A549 (cell line): Measurements from ENCODE around the gene RAPGEF6. TPM values are rescaled to one million over a fixed set of nuclear protein-coding genes. Genes with fewer than 3 reads are reported as not detected.

Experiments
- ATAC-seq, 2 experiments: fragments of 200-7000 bp in 1 of 2; fragments of >200 bp in 1 of 2; cut with Nextera tagmentation in 1 of 2; cut with Tn5 transposase in 1 of 2; 3 replicates each; pipeline versions ENCODE4 v1.8.0 to v1.9.1; 2018 to 2020; ENCODE audit warnings: mild to moderate bottlenecking in 1 of 2, moderate library complexity in 1 of 2
- CTCF ChIA-PET: fragments of 300-600 bp; sonication (Branson Sonifier 250); formaldehyde crosslinking; extraction: SDS; loops from one replicate; lab custom pipeline; 2021; ENCODE audit warnings: antibody characterized with exemption, inconsistent platforms; lab: Yijun Ruan, JAX
- POLR2A ChIA-PET: fragments of 350-600 bp; formaldehyde crosslinking; extraction: SDS; loops from one replicate; lab custom pipeline; 2021; ENCODE audit warnings: antibody characterized with exemption, inconsistent platforms; lab: Yijun Ruan, JAX
- DNase-seq, 2 experiments: peaks; one replicate each; pipeline versions ENCODE4 v3.0.0 to v3.0.0-alpha.2; 2011 to 2016; ENCODE audit warnings: low read depth in 1 of 2, low spot score in 1 of 2
- FAIRE-seq: peaks from 2 replicates; lab custom pipeline; 2011; peaks lifted over from hg19 to GRCh38; lab: Jason Lieb, UNC
- H3K27ac ChIP-seq, 2 experiments: fragments of >200 bp; sonication (Bioruptor Twin); formaldehyde crosslinking; 3 replicates each; pipeline ENCODE4 v1.5.1; 2016 to 2017
- H3K4me1 ChIP-seq: fragments of >200 bp; sonication (Bioruptor Twin); formaldehyde crosslinking; 3 replicates; pipeline ENCODE4 v1.6.1; 2016
- H3K4me2 ChIP-seq: fragments of >200 bp; sonication (Bioruptor Twin); formaldehyde crosslinking; 3 replicates; pipeline ENCODE4 v1.6.1; 2016
- H3K4me3 ChIP-seq: fragments of >200 bp; sonication (Bioruptor Twin); formaldehyde crosslinking; 3 replicates; pipeline ENCODE4 v1.5.1; 2016
- H3K9me3 ChIP-seq: fragments of >200 bp; sonication (Bioruptor Twin); formaldehyde crosslinking; 3 replicates; pipeline ENCODE4 v1.6.1; 2016
- BHLHE40 ChIP-seq: IDR thresholded peaks from 2 replicates; pipeline ENCODE4 v1.6.1; 2012; ENCODE audit warnings: low read depth, low read length, inconsistent platforms
- CBX8 ChIP-seq: fragments of 200-600 bp; sonication (generic); IDR thresholded peaks from 2 replicates; pipeline ENCODE4 v1.6.1; 2016
- CEBPB ChIP-seq, 2 experiments: fragments of >200 bp in 1 of 2; sonication (Bioruptor Twin) in 1 of 2; formaldehyde crosslinking in 1 of 2; IDR thresholded peaks; 2 replicates each; pipeline ENCODE4 v1.6.1; 2012 to 2016
- EP300 ChIP-seq, 2 experiments: fragments of >200 bp; sonication (Bioruptor Twin); formaldehyde crosslinking; IDR thresholded peaks; 2 replicates in 1 of 2; 3 replicates in 1 of 2; pipeline ENCODE4 v1.6.1; 2016 to 2017
- FOSB ChIP-seq: fragments of 250-450 bp; sonication (Bioruptor Pico); IDR thresholded peaks from 2 replicates; pipeline ENCODE4 v1.5.0; 2020; ENCODE audit warnings: mild to moderate bottlenecking, moderate library complexity
- FOSL2 ChIP-seq, 2 experiments: fragments of 450-650 bp in 1 of 2; fragments of >200 bp in 1 of 2; sonication (Bioruptor Twin) in 1 of 2; formaldehyde crosslinking; IDR thresholded peaks; 2 replicates each; pipeline versions ENCODE4 v1.5.0 to v1.6.1; 2016 to 2020; ENCODE audit warnings: mild to moderate bottlenecking in 1 of 2, moderate library complexity in 1 of 2
- HES2 ChIP-seq: fragments of >200 bp; sonication (Bioruptor Twin); formaldehyde crosslinking; IDR thresholded peaks from 2 replicates; pipeline ENCODE4 v1.6.1; 2016
- HEYL ChIP-seq: fragments of 250-450 bp; sonication (Bioruptor Pico); IDR thresholded peaks from 2 replicates; pipeline ENCODE4 v1.8.0; 2021; ENCODE audit warnings: mild to moderate bottlenecking, moderate library complexity
- HOXA7 ChIP-seq: fragments of 250-450 bp; sonication (Bioruptor Pico); IDR thresholded peaks from 2 replicates; pipeline ENCODE4 v1.5.0; 2020; ENCODE audit warnings: mild to moderate bottlenecking, moderate library complexity
- KDM1A ChIP-seq: fragments of 200-600 bp; sonication (generic); IDR thresholded peaks from 2 replicates; pipeline ENCODE4 v1.6.1; 2016; ENCODE audit warnings: low read depth, mild to moderate bottlenecking
- MAZ ChIP-seq: fragments of 150-350 bp; IDR thresholded peaks from 2 replicates; pipeline ENCODE4 v1.6.1; 2014; ENCODE audit warnings: antibody characterized with exemption, low read depth, low read length, borderline replicate concordance
- MYC ChIP-seq: IDR thresholded peaks from 2 replicates; pipeline ENCODE4 v1.6.1; 2012; ENCODE audit warnings: mild to moderate bottlenecking, inconsistent platforms, low read length, improper control_type of control experiment, borderline replicate concordance
- NFE2L2 ChIP-seq: fragments of 150-350 bp; conservative IDR thresholded peaks from 2 replicates; pipeline ENCODE4 v1.6.1; 2014; ENCODE audit warnings: low read length
- RAD21 ChIP-seq, 2 experiments: fragments of >200 bp in 1 of 2; sonication (Bioruptor Twin) in 1 of 2; formaldehyde crosslinking in 1 of 2; IDR thresholded peaks in 1 of 2; conservative IDR thresholded peaks in 1 of 2; 2 replicates in 1 of 2; 3 replicates in 1 of 2; pipeline ENCODE4 v1.6.1; 2012 to 2018; ENCODE audit warnings: inconsistent platforms in 1 of 2
- RARB ChIP-seq: fragments of 250-450 bp; sonication (Bioruptor Pico); IDR thresholded peaks from 2 replicates; pipeline ENCODE4 v1.8.0; 2021; ENCODE audit warnings: mild to moderate bottlenecking, moderate library complexity
- RCOR1 ChIP-seq: fragments of 150-350 bp; IDR thresholded peaks from 2 replicates; pipeline ENCODE4 v1.6.1; 2014; ENCODE audit warnings: antibody characterized with exemption, low read length, low read depth
- SREBF2 ChIP-seq: fragments of 450-650 bp; IDR thresholded peaks from 2 replicates; pipeline ENCODE4 v1.6.1; 2014; ENCODE audit warnings: mild to moderate bottlenecking, moderate library complexity
- TFCP2L1 ChIP-seq: fragments of 250-450 bp; sonication (Bioruptor Pico); IDR thresholded peaks from 2 replicates; pipeline ENCODE4 v1.5.0; 2021; ENCODE audit warnings: mild to moderate bottlenecking
- TP53 ChIP-seq: fragments of 250-450 bp; sonication (Bioruptor Pico); IDR thresholded peaks from 2 replicates; pipeline ENCODE4 v1.5.0; 2021; ENCODE audit warnings: mild to moderate bottlenecking, moderate library complexity
- ZC3H11A ChIP-seq: fragments of 450-650 bp; IDR thresholded peaks from 2 replicates; pipeline ENCODE4 v1.6.1; 2014; ENCODE audit warnings: antibody characterized with exemption, mild to moderate bottlenecking
- ZSCAN20 ChIP-seq: fragments of 250-450 bp; sonication (Bioruptor Pico); IDR thresholded peaks from 2 replicates; pipeline ENCODE4 v1.8.0; 2022; ENCODE audit warnings: mild to moderate bottlenecking, moderate library complexity
- WGBS: methylation state at CpG from one replicate; pipeline ENCODE4 v1.1.6; 2017; ENCODE audit errors: missing lambda C conversion rate; 5-methylcytosine and 5-hydroxymethylcytosine counted together
- polyA plus RNA-seq, 4 experiments: library from polyadenylated mRNA; depleted of rRNA in 3 of 4; stranded (reverse); fragments of >200 nt; fragmentation: RNase III in 1 of 4; extraction: RNeasy Plus Mini Kit Qiagen cat#74134 plus additional on column Dnase treatment in 1 of 4; gene quantifications; 2 replicates in 3 of 4; 3 replicates in 1 of 4; pipeline ENCODE4 v1.2.3, GENCODE V29; 2011 to 2017
- TF ChIP-seq, protein P1 (sequence below): fragments of 450-650 bp; IDR thresholded peaks from 2 replicates; pipeline ENCODE4 v1.6.1; 2014; ENCODE audit warnings: antibody characterized with exemption

The RAPGEF6 gene
- polyA plus RNA-seq, 2 of the 4 experiments (the other 2 are of a cell fraction) = 5.9 to 15.2 TPM

- Histone ChIP-seq H3K4me3 (no peak overlapping the region), H3K27ac (no peak overlapping the region), H3K9me3 (no peaks in the 10 kb centered on the region), H3K4me2 (no peak overlapping the region), H3K4me1 (0 out of 3 replicates have a peak, but pooled peaks cover 2% of the 10 kb centered on the region)
- FAIRE-seq = no peak
- ChIA-PET POLR2A (no interaction called here), CTCF (interaction anchor here (1.0 to 1.4 kb wide), 2 partner anchors 56 to 484 kb away, joined by 3 to 5 read pairs; no protein-coding TSS in a partner anchor)
- 99% methylated on average over 4 of the region's 4 CpGs for WGBS
- DNase-seq = no peak
- no peak for TF ChIP-seq MYC
- ATAC-seq = no peak; a peak in 1 of 6 replicates
Observed at GRCh38 chr5:131524431-131524830, 110.6 kb downstream of the RAPGEF6 start.

GRCh38 chr5:131523500-131524185, 111.4 kb downstream of the RAPGEF6 start:
- no peak for DNase-seq
- H3K4me1 ChIP-seq = 0 out of 3 replicates have a peak, but pooled peaks cover 2% of the 10 kb centered on the region
- no peaks in the 10 kb centered on the region for H3K9me3 ChIP-seq
- ATAC-seq = no peak
- CTCF ChIA-PET = interaction anchor here (1.0 to 1.4 kb wide), 2 partner anchors 55 to 484 kb away, joined by 3 to 5 read pairs; no protein-coding TSS in a partner anchor
- no peak for FAIRE-seq
- POLR2A ChIA-PET = no interaction called here
- H3K4me3 ChIP-seq = no peak overlapping the region
- no peak overlapping the region for H3K27ac ChIP-seq
- H3K4me2 ChIP-seq = no peak overlapping the region
- no peak for TF ChIP-seq ZC3H11A
- TF ChIP-seq RARB (CRISPR knock-in tag) = no peak
- TF ChIP-seq CBX8 = no peak

GRCh38 chr5:131521252-131521651, 113.8 kb downstream of the RAPGEF6 start:
- ChIA-PET POLR2A (no interaction called here), CTCF (interaction anchor here (0.6 to 1.6 kb wide), 4 partner anchors 16 to 97 kb away, joined by 3 to 5 read pairs (median 3); no protein-coding TSS in a partner anchor)
- FAIRE-seq = peak; percentile 28
- ATAC-seq = peak; percentile 54 to 61; a peak in 2 of 6 replicates
- 86% methylated on average over 4 of the region's 4 CpGs for WGBS
- TF ChIP-seq, protein P1, sequence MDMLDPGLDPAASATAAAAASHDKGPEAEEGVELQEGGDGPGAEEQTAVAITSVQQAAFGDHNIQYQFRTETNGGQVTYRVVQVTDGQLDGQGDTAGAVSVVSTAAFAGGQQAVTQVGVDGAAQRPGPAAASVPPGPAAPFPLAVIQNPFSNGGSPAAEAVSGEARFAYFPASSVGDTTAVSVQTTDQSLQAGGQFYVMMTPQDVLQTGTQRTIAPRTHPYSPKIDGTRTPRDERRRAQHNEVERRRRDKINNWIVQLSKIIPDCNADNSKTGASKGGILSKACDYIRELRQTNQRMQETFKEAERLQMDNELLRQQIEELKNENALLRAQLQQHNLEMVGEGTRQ = no peak
- TF ChIP-seq NFE2L2 (no peak), HOXA7 (CRISPR knock-in tag) (no peak), RAD21 (conservative IDR thresholded peaks at IDR 0.05 in 1 of 2, IDR thresholded peaks at IDR 0.05 in 1 of 2) (no peak), KDM1A (no peak), RCOR1 (no peak), CEBPB (IDR thresholded peaks at IDR 0.05) (no peak), EP300 (IDR thresholded peaks at IDR 0.05) (no peak), FOSL2 (IDR thresholded peaks at IDR 0.05) (no peak), FOSL2 (CRISPR knock-in tag; IDR thresholded peaks at IDR 0.05) (no peak), ZSCAN20 (CRISPR knock-in tag) (no peak), HES2 (no peak), TFCP2L1 (CRISPR knock-in tag) (no peak), MAZ (no peak), FOSB (CRISPR knock-in tag) (no peak)
- TF ChIP-seq, all 56 proteins: peak for 0
- 0 out of 3 replicates have a peak, but pooled peaks cover 2% of the 10 kb centered on the region for H3K4me1 ChIP-seq
- H3K9me3 ChIP-seq = no peaks in the 10 kb centered on the region
- no peak overlapping the region for H3K4me2 ChIP-seq
- no peak overlapping the region for H3K4me3 ChIP-seq
- peak in 1 of 2 experiments; percentile 9 for DNase-seq
- H3K27ac ChIP-seq = no peak overlapping the region

DNA sequence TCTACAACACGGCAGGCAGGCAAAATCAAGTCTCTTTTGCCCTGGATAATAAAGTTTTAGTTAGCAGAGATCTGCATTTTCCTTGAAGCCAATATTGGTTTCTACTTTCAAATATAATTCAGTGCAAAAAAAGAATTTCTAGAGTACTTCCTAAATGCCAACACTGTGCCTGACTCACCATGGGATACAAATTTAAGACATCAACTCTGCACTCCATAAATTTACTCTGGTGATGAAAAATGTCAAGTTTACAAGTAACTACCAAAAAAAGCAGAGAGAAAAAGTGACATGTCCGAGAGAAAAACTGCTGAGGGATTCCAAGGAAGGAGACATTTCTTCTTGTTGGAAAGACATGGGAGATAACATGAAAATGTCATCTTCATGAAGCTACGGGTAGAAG, 119.7 kb downstream of the RAPGEF6 start:
- no peak overlapping the region for H3K4me3 ChIP-seq
- H3K27ac ChIP-seq = no peak overlapping the region
- no peak for TF ChIP-seq MYC
- no peak for TF ChIP-seq SREBF2
- TF ChIP-seq HEYL (CRISPR knock-in tag) = no peak
- no peak for TF ChIP-seq CEBPB (IDR thresholded peaks at IDR 0.05)
- TF ChIP-seq BHLHE40 = no peak
- no peak for TF ChIP-seq TP53 (CRISPR knock-in tag)
- 0 out of 3 replicates have a peak overlapping the region, but pooled peaks have one; percentile 6 for H3K4me2 ChIP-seq
- DNase-seq (no peak), FAIRE-seq (no peak), ATAC-seq (no peak)
- peaks cover 10% of the 10 kb centered on the region; the same call in 2 of the 3 replicates for H3K4me1 ChIP-seq
- POLR2A ChIA-PET = no interaction called here
- CTCF ChIA-PET = no interaction called here
- no peaks in the 10 kb centered on the region for H3K9me3 ChIP-seq
- WGBS = 77% methylated on average over 3 of the region's 3 CpGs
